Activated naive CD8-positive, alpha-beta T cell treated with anti-CD3 and anti-CD28 coated beads, Interleukin-2, amount 50 U/mL, for 24 hours (primary cell): ENCODE measurements around the gene RHO.
"Not testable (repeated sequence)": the region's sequence is repeated elsewhere in the genome, so short reads cannot be mapped to it uniquely, and the experiment has no call there.

ENCODE experiments used
- ATAC-seq: fragments of 150-1000 bp; cut with Tn5 transposase; one replicate; pipeline ENCODE4 v1.10.0; 2021
- DNase-seq: peaks from one replicate; pipeline ENCODE4 v3.0.0; 2021
- H3K27ac Mint-ChIP-seq: one replicate; pipeline ENCODE4 v1.8.0; 2021; ENCODE audit warnings: mild to moderate bottlenecking, mixed read lengths
- H3K27me3 Mint-ChIP-seq: one replicate; pipeline ENCODE4 v1.8.0; 2021; ENCODE audit warnings: mixed read lengths
- H3K36me3 Mint-ChIP-seq: one replicate; pipeline ENCODE4 v1.8.0; 2021; ENCODE audit warnings: low read depth, mixed read lengths
- H3K4me1 Mint-ChIP-seq: one replicate; pipeline ENCODE4 v1.8.0; 2021; ENCODE audit warnings: mixed read lengths
- H3K4me3 Mint-ChIP-seq: one replicate; pipeline ENCODE4 v1.8.0; 2021; ENCODE audit warnings: mild to moderate bottlenecking, moderate library complexity, mixed read lengths
- H3K9me3 Mint-ChIP-seq: one replicate; pipeline ENCODE4 v1.8.0; 2021; ENCODE audit warnings: mixed read lengths

RHO gene

GRCh38 chr3:129506231-129506742 is 22.2 kb upstream of the RHO start:
- no peak for DNase-seq
- H3K4me3 Mint-ChIP-seq: no peak overlapping the region
- H3K36me3 Mint-ChIP-seq: no peaks in the 10 kb centered on the region
- no peaks in the 10 kb centered on the region for H3K4me1 Mint-ChIP-seq
- H3K9me3 Mint-ChIP-seq: no peaks in the 10 kb centered on the region
- no peaks in the 10 kb centered on the region for H3K27me3 Mint-ChIP-seq
- H3K27ac Mint-ChIP-seq: no peak overlapping the region
- ATAC-seq: no peak

- H3K4me1 Mint-ChIP-seq: no peaks in the 10 kb centered on the region
- H3K27me3 Mint-ChIP-seq: no peaks in the 10 kb centered on the region
- no peaks in the 10 kb centered on the region for H3K9me3 Mint-ChIP-seq
- H3K4me3 Mint-ChIP-seq: no peak overlapping the region
- DNase-seq (no peak), ATAC-seq (no peak)
- no peaks in the 10 kb centered on the region for H3K36me3 Mint-ChIP-seq
- no peak overlapping the region for H3K27ac Mint-ChIP-seq
Observed at GRCh38 chr3:129507181-129507831, 21.1 kb upstream of the RHO start.

- no peaks in the 10 kb centered on the region for H3K4me1 Mint-ChIP-seq
- H3K4me3 Mint-ChIP-seq: no peak overlapping the region
- no peaks in the 10 kb centered on the region for H3K27me3 Mint-ChIP-seq
- DNase-seq (no peak), ATAC-seq (no peak)
- no peaks in the 10 kb centered on the region for H3K36me3 Mint-ChIP-seq
- H3K9me3 Mint-ChIP-seq: no peaks in the 10 kb centered on the region
- no peak overlapping the region for H3K27ac Mint-ChIP-seq
Observed at GRCh38 chr3:129512595-129512994, 15.8 kb upstream of the RHO start.

- no peak for DNase-seq
- no peaks in the 10 kb centered on the region for H3K9me3 Mint-ChIP-seq
- no peaks in the 10 kb centered on the region for H3K4me1 Mint-ChIP-seq
- H3K4me3 Mint-ChIP-seq: no peak overlapping the region
- no peaks in the 10 kb centered on the region for H3K27me3 Mint-ChIP-seq
- H3K27ac Mint-ChIP-seq: no peak overlapping the region
- H3K36me3 Mint-ChIP-seq: no peaks in the 10 kb centered on the region
- no peak for ATAC-seq
Observed at GRCh38 chr3:129513705-129514104, 14.7 kb upstream of the RHO start.

GRCh38 chr3:129514110-129514509 is 14.3 kb upstream of the RHO start:
- DNase-seq (no peak), ATAC-seq (no peak)
- Mint-ChIP-seq H3K4me3 (no peak overlapping the region), H3K9me3 (no peaks in the 10 kb centered on the region), H3K36me3 (no peaks in the 10 kb centered on the region), H3K4me1 (no peaks in the 10 kb centered on the region), H3K27me3 (no peaks in the 10 kb centered on the region), H3K27ac (no peak overlapping the region)

GRCh38 chr3:129514563-129514962 is 13.9 kb upstream of the RHO start:
- H3K9me3 Mint-ChIP-seq: no peaks in the 10 kb centered on the region
- H3K27me3 Mint-ChIP-seq: no peaks in the 10 kb centered on the region

GRCh38 chr3:129515108-129515820 is 13.2 kb upstream of the RHO start:
- H3K4me3 Mint-ChIP-seq, ATAC-seq, H3K4me1 Mint-ChIP-seq, H3K27me3 Mint-ChIP-seq, DNase-seq, H3K9me3 Mint-ChIP-seq, H3K27ac Mint-ChIP-seq, H3K36me3 Mint-ChIP-seq: not testable (repeated sequence)

More at GRCh38 chr3:129514563-129514962, 13.9 kb upstream of the RHO start:
- DNase-seq (no peak), ATAC-seq (no peak)
- Mint-ChIP-seq H3K4me3 (no peak overlapping the region), H3K4me1 (no peaks in the 10 kb centered on the region), H3K36me3 (no peaks in the 10 kb centered on the region), H3K27ac (no peak overlapping the region)

- not testable (repeated sequence) for H3K27ac Mint-ChIP-seq, ATAC-seq, H3K27me3 Mint-ChIP-seq, DNase-seq, H3K9me3 Mint-ChIP-seq, H3K36me3 Mint-ChIP-seq, H3K4me3 Mint-ChIP-seq, H3K4me1 Mint-ChIP-seq
Observed at GRCh38 chr3:129515821-129516432, 12.5 kb upstream of the RHO start.

GRCh38 chr3:129517516-129517915 is 10.9 kb upstream of the RHO start:
- H3K4me1 Mint-ChIP-seq: no peaks in the 10 kb centered on the region
- no peak overlapping the region for H3K4me3 Mint-ChIP-seq
- H3K27me3 Mint-ChIP-seq: no peaks in the 10 kb centered on the region
- H3K36me3 Mint-ChIP-seq: no peaks in the 10 kb centered on the region
- H3K27ac Mint-ChIP-seq: no peak overlapping the region
- no peak for DNase-seq
- ATAC-seq: no peak
- H3K9me3 Mint-ChIP-seq: no peaks in the 10 kb centered on the region

DNA sequence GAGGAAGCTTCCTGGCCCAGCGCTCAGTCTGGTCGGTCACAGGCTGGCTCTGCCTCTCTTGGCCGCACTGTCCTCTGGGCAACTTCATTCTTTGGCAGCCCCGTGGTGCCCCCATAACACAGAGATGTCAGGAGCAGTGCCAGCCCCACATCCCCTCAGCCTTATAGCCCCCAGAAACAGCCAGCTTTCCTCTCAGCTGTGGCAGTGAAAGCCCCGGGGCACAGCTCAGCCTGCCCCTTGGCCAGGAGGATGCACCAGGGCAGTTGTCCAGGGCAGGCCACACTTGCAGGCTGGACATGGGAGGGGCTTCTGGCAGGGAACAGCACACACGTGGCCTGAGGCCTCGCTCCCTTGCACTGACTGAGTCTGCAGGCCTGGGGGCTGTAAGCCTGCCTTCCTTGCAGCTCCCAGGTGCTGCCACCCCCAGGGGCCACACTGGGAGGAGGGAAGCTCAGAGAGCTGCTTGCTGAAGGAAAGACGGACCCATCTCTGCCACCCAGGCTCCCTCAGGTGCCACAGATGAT is 10.3 kb upstream of the RHO start:
- Mint-ChIP-seq H3K4me3 (no peak overlapping the region), H3K4me1 (no peaks in the 10 kb centered on the region), H3K27me3 (no peaks in the 10 kb centered on the region), H3K9me3 (no peaks in the 10 kb centered on the region), H3K27ac (no peak overlapping the region), H3K36me3 (no peaks in the 10 kb centered on the region)
- no peak for DNase-seq
- no peak for ATAC-seq

DNA sequence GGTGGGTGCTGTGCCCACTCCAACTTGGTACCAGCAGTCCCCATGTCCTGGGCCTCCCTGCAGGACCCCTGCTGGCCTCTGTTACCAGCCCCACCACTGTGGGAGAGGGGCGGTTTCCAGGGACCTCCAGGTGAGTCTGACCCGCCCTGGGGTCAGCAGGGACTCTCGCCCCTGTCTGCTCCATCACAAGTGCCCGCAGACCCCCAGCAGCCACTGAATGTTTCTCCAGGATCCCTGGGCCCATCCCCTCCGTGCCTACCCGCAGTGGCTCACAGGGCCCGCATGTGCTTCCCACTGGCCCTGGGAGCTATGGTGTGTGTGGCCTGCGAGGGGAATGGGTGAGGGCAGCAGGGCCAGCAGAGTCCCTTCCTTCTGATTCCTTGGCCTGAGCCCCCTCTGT is 9.9 kb upstream of the RHO start:
- Mint-ChIP-seq H3K27ac (no peak overlapping the region), H3K9me3 (no peaks in the 10 kb centered on the region), H3K27me3 (no peaks in the 10 kb centered on the region), H3K36me3 (no peaks in the 10 kb centered on the region), H3K4me3 (no peak overlapping the region), H3K4me1 (no peaks in the 10 kb centered on the region)
- ATAC-seq (no peak), DNase-seq (no peak)

DNA sequence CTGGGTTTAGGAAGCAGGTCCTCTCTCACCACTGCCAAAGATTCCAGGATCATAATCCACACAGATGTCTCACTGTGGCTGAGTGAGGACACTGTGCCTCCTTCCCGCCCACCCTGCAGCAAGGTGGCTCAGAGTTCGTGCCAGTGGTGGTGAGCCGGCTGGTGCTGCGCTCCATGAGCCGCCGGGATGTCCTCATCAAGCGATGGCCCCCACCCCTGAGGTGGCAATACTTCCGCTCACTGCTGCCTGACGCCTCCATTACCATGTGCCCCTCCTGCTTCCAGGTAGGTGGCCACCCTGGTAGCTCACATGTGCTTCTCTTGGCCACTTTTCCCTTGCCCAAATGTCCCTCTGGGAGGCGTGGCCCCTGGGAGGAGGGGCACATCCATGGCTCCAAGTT is 9.0 kb upstream of the RHO start:
- no peaks in the 10 kb centered on the region for H3K4me1 Mint-ChIP-seq
- H3K36me3 Mint-ChIP-seq: no peaks in the 10 kb centered on the region
- DNase-seq: no peak
- no peak for ATAC-seq
- H3K4me3 Mint-ChIP-seq: no peak overlapping the region
- no peaks in the 10 kb centered on the region for H3K9me3 Mint-ChIP-seq
- no peaks in the 10 kb centered on the region for H3K27me3 Mint-ChIP-seq
- no peak overlapping the region for H3K27ac Mint-ChIP-seq

GRCh38 chr3:129519896-129520715 is 8.3 kb upstream of the RHO start:
- Mint-ChIP-seq H3K4me1 (peaks cover 3% of the 10 kb centered on the region), H3K4me3 (no peak overlapping the region), H3K27me3 (no peaks in the 10 kb centered on the region), H3K27ac (no peak overlapping the region), H3K36me3 (no peaks in the 10 kb centered on the region), H3K9me3 (no peaks in the 10 kb centered on the region)
- DNase-seq: no peak
- no peak for ATAC-seq

GRCh38 chr3:129520960-129521359 is 7.5 kb upstream of the RHO start:
- ATAC-seq: no peak
- H3K9me3 Mint-ChIP-seq: no peaks in the 10 kb centered on the region
- H3K27me3 Mint-ChIP-seq: no peaks in the 10 kb centered on the region
- H3K36me3 Mint-ChIP-seq: no peaks in the 10 kb centered on the region
- H3K4me3 Mint-ChIP-seq: no peak overlapping the region
- DNase-seq: no peak
- H3K27ac Mint-ChIP-seq: no peak overlapping the region
- H3K4me1 Mint-ChIP-seq: peaks cover 6% of the 10 kb centered on the region
